NT2/D1 (cell line): ENCODE results near the gene TGFBI.

Experiments
- DNase-seq: peaks from one replicate; pipeline ENCODE4 v3.0.0-alpha.2; 2011; ENCODE audit warnings: low read depth, low spot score
- H3K27me3 ChIP-seq: 2 replicates; pipeline ENCODE4 v1.6.0; 2011; ENCODE audit warnings: mild to moderate bottlenecking; ENCODE audit not compliant: insufficient read length, insufficient read depth
- H3K36me3 ChIP-seq: 2 replicates; pipeline ENCODE4 v1.6.1; 2011; ENCODE audit warnings: mild to moderate bottlenecking, low read length, mixed read lengths; ENCODE audit not compliant: insufficient read depth, insufficient read length
- H3K4me1 ChIP-seq: 2 replicates; pipeline ENCODE4 v1.5.1; 2011; ENCODE audit not compliant: insufficient read depth, insufficient read length
- H3K4me3 ChIP-seq: 2 replicates; pipeline ENCODE4 v1.5.1; 2011; ENCODE audit warnings: low read depth; ENCODE audit not compliant: insufficient read length
- H3K9ac ChIP-seq: 2 replicates; pipeline ENCODE4 v1.6.0; 2011; ENCODE audit warnings: low read depth; ENCODE audit not compliant: insufficient read length
- H3K9me3 ChIP-seq: 2 replicates; pipeline ENCODE4 v1.5.1; 2011; ENCODE audit warnings: mild to moderate bottlenecking, low read length; ENCODE audit not compliant: insufficient read depth
- SUZ12 ChIP-seq: IDR thresholded peaks from 2 replicates; pipeline ENCODE4 v1.6.1; 2011; ENCODE audit not compliant: insufficient read length, insufficient read depth; ENCODE audit errors: extremely low read depth
- YY1 ChIP-seq: IDR thresholded peaks from 2 replicates; pipeline ENCODE4 v1.6.1; 2011; ENCODE audit not compliant: insufficient read length, insufficient read depth
- ZNF274 ChIP-seq: IDR thresholded peaks from 2 replicates; pipeline ENCODE4 v1.6.1; 2011; ENCODE audit warnings: mild to moderate bottlenecking, low read depth, low read length

The TGFBI gene

DNA sequence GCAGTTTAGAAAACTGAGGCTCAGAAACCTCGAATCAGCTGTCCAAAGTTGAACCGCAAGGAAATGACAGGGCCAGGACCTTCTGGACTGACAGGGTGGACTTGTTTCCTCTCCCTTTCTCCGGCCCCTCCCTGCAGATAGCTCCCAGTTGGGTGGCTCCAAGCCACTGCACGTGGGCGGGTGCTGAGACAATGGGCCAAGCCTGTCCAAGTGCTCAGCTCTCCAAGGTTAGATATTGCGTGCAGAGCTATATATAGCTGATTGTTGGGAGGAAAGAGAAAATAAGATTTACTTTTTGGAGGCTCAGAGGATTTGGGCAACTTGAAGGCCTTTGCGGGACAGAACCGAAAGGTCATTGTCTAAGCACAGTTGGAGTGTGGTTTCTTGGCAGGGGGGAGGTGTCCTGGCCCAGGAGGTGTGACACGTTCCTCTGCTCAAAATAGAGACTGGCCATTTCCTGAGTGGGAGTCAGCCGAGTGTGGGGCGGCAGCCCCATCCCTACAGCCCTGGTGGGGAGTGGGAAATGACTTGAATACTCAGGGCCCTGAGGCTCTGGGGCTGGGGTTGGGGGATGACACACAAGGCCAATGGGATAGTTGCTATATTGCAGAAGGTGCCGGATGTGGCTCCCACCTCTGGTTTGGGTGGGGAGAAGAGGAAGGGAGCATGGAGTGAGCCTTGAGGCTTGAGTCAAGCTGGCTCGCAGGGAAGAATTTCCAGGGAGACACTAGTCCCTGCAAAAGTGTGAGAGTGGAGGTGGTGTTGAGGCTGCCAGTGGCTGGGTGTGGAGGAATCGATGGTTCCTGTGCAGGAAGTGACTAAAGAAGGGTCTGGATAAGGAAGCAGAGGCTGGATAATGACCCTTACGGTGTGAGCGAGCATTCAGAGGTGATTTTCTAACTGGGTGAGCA, 59.4 kb downstream of the TGFBI start:
- no peaks in the 10 kb centered on the region for H3K27me3 ChIP-seq
- TF ChIP-seq ZNF274 (no peak), YY1 (no peak), SUZ12 (no peak)
- no peaks in the 10 kb centered on the region for H3K9me3 ChIP-seq
- no peak for DNase-seq
- no peaks in the 10 kb centered on the region for H3K4me1 ChIP-seq
- H3K9ac ChIP-seq = no peak overlapping the region
- H3K4me3 ChIP-seq = no peak overlapping the region
- no peaks in the 10 kb centered on the region for H3K36me3 ChIP-seq

DNA sequence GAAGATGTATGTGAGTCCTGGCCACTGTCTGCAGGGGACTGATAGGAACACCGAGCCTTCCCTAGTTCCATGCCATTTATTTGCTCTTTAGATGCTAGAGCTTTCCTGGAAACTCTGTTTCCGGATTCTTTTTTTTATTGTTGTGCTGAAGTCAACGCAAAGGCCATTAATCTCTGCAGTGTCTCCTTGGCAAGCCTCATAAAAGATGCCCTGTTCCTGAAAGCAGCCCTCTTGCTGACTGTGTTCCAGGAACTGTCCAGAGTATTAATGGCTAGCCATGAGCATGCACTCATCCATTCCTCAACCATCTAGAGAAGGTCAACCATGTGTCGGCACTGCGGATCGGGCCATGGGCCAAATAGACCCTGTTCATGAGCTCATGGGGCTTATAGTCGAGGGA, 61.0 kb downstream of the TGFBI start:
- H3K9ac ChIP-seq = no peak overlapping the region
- TF ChIP-seq YY1 = no peak
- TF ChIP-seq SUZ12 = no peak
- TF ChIP-seq ZNF274 = no peak
- no peaks in the 10 kb centered on the region for H3K27me3 ChIP-seq
- no peak overlapping the region for H3K4me3 ChIP-seq
- no peaks in the 10 kb centered on the region for H3K36me3 ChIP-seq
- DNase-seq = no peak
- no peaks in the 10 kb centered on the region for H3K9me3 ChIP-seq
- H3K4me1 ChIP-seq = no peaks in the 10 kb centered on the region

DNA sequence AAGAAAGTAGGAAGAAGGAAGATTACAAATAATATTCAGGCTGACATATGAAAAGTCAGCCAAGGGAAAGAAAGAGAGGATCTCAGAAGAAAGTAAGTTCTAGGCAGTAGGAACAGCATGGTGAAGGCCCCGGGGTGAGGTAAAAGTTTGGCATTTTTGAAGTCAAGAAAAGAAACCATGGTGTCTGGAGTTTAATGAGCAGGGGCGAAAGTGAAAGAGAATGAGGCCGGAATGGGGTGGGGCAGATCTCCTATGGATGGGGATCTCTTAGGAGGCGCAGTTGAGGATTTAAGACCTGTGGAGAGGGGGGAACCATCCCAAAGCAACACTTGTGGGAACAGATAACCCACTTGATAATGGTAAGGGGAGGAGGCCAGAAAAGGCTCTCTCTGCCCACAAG, 61.5 kb downstream of the TGFBI start:
- no peaks in the 10 kb centered on the region for H3K9me3 ChIP-seq
- H3K27me3 ChIP-seq = no peaks in the 10 kb centered on the region
- H3K36me3 ChIP-seq = no peaks in the 10 kb centered on the region
- no peak overlapping the region for H3K4me3 ChIP-seq
- no peaks in the 10 kb centered on the region for H3K4me1 ChIP-seq
- TF ChIP-seq ZNF274 (no peak), SUZ12 (no peak), YY1 (no peak)
- H3K9ac ChIP-seq = no peak overlapping the region
- no peak for DNase-seq

DNA sequence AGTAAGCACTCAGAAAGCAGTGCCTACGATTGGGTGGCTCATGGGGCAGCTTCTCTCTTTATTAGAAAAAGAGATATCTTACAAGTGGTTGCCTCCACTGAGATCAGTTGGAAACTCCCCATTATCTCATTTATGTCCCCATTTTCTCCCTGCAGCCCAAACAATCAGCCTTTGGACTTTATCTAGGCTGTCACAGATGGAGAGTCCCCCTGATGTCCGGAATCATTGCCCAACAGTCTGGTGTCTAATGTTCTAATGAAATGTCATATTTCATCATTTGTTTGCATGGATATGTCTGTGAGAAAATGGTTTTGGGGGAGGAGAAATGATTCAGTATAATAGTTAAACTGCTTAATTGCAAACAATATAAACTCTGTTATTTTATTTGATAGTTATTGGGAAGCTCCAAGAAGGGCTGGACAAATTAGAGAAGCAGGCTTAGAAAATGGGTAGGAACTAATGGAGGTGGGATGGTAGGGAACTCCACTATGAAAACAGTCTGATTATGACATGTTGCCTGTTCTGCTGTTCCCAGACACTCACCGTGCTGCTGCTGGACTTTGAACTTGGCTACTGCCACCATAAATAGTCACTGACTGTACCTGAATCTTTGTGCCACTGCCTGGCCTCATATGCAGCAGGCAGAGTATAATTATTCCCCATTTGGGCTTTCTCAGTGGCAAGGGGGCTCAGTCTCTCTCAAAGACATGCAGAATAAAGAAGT, 65.6 kb downstream of the TGFBI start:
- H3K9ac ChIP-seq = no peak overlapping the region
- TF ChIP-seq ZNF274 (no peak), SUZ12 (no peak), YY1 (no peak)
- no peaks in the 10 kb centered on the region for H3K4me1 ChIP-seq
- DNase-seq = no peak
- H3K4me3 ChIP-seq = no peak overlapping the region
- no peaks in the 10 kb centered on the region for H3K9me3 ChIP-seq
- no peaks in the 10 kb centered on the region for H3K36me3 ChIP-seq
- no peaks in the 10 kb centered on the region for H3K27me3 ChIP-seq

DNA sequence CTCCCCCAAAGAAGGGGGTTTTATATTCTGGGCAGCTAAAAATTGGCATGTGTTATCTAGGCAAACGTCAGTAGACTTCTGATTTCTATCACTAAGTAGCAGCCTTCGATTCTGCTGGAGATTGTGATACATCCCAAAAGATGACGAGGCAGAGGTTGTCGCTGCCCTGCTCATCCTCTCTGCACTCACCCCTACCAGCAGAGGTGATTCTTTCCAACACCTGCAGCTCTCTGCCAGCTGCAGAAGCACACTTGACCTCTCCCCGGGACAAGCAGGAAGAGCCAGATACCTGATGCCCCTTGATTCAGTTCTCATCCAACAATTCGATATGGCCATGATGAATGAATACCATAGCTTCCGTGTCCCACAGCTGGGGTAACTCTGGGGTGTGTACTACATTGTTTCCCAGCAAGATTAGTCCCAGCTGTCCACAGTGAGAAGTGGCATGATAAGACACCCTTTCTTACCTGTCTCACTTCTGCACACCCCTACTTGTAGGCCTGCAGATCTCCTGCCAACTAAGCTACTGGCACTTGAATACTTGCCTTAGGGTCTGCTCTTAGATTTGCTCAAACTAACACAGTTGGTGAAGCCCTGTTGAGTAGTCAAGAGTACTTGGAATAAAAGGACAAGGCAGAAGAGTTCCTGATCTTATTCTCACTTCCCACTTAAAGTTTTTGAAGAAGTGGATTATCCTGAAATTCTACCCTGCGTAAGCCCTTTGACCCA, 66.3 kb downstream of the TGFBI start:
- Histone ChIP-seq H3K36me3 (no peaks in the 10 kb centered on the region), H3K4me3 (no peak overlapping the region)
- no peak for DNase-seq

DNA sequence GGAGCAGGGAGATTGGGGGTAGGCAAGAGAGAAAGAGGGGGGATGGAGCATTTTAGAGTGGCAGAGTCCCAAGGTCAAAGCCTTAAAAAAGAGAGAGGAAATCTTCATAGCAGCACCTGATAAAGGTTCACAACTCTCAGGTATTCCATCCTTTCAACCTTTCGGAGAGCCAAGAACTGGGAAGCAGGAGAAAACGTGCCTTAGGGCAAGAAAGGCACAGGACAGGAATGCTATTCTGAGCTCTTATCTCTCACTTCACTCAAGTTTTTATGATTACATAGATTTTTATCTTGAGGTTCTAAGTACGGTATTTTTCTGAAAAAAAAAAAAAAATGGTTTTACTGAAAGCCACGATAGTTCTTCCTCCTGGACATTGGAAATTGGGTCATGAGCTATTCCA, 69.4 kb downstream of the TGFBI start:
- Histone ChIP-seq H3K36me3 (no peaks in the 10 kb centered on the region), H3K4me1 (no peaks in the 10 kb centered on the region), H3K9ac (no peak overlapping the region), H3K9me3 (no peaks in the 10 kb centered on the region), H3K27me3 (no peaks in the 10 kb centered on the region), H3K4me3 (no peak overlapping the region)
- TF ChIP-seq SUZ12 (no peak), ZNF274 (no peak), YY1 (no peak)
- DNase-seq = no peak

More for the DNA sequence above, 66.3 kb downstream of the TGFBI start:
- Histone ChIP-seq H3K4me1 (no peaks in the 10 kb centered on the region), H3K27me3 (no peaks in the 10 kb centered on the region), H3K9ac (no peak overlapping the region), H3K9me3 (no peaks in the 10 kb centered on the region)
- TF ChIP-seq SUZ12 = no peak
- no peak for TF ChIP-seq YY1
- TF ChIP-seq ZNF274 = no peak
